Thymus (tissue), 11 donors: ENCODE measurements around the gene PAIP1. TPM values are rescaled to one million over a fixed set of nuclear protein-coding genes. Genes with fewer than 3 reads are reported as not detected.
A peak's percentile ranks its signal among the peaks of the same experiment; 100 is the strongest.

Source experiments
- DNase-seq, 9 donors: peaks; one replicate each; pipeline ENCODE4 v3.0.0-alpha.2; 2013; ENCODE audit warnings: low spot score in 9 of 9, low read depth in 6 of 9, missing footprints in 1 of 9
- H3K27ac ChIP-seq, 2 donors: one replicate each; pipeline ENCODE4 v1.5.1; 2013; ENCODE audit warnings: control low read depth in 1 of 2, low read depth in 1 of 2, low read length in 1 of 2, mild to moderate bottlenecking in 1 of 2, moderate library complexity in 1 of 2
- H3K27me3 ChIP-seq, 2 donors: one replicate each; pipeline ENCODE4 v1.5.1; 2013; ENCODE audit warnings: low read length in 1 of 2; ENCODE audit not compliant: control insufficient read depth in 2 of 2, insufficient read depth in 1 of 2
- H3K36me3 ChIP-seq, 2 donors: one replicate each; pipeline ENCODE4 v1.5.1; 2013; ENCODE audit warnings: low read length in 1 of 2, mild to moderate bottlenecking in 1 of 2, moderate library complexity in 1 of 2; ENCODE audit not compliant: control insufficient read depth in 2 of 2, insufficient read depth in 2 of 2
- H3K4me1 ChIP-seq, 2 donors: one replicate each; pipeline ENCODE4 v1.5.1; 2013; ENCODE audit warnings: low read length in 2 of 2; ENCODE audit not compliant: control insufficient read depth in 2 of 2, insufficient read depth in 2 of 2
- H3K4me3 ChIP-seq, 2 donors: one replicate each; pipeline ENCODE4 v1.5.1; 2013; ENCODE audit warnings: low read length in 2 of 2, control low read depth in 1 of 2, mild to moderate bottlenecking in 1 of 2
- H3K9me3 ChIP-seq, 2 donors: one replicate each; pipeline ENCODE4 v1.5.1; 2013; ENCODE audit warnings: low read length in 1 of 2, mild to moderate bottlenecking in 1 of 2; ENCODE audit not compliant: control insufficient read depth in 2 of 2, insufficient read depth in 1 of 2
- WGBS: extraction: QIAGEN DNeasy Blood & Tissue Kit; methylation state at CpG from one replicate; pipeline ENCODE4 v1.1.7; 2013; 5-methylcytosine and 5-hydroxymethylcytosine counted together
- polyA plus RNA-seq: library from polyadenylated mRNA; stranded (reverse); fragments of 200-250 nt; gene quantifications from one replicate; pipeline ENCODE4 v1.2.3, GENCODE V29; 2013
- total RNA-seq: library from RNA; stranded (reverse); fragments of 120-200 nt; gene quantifications from one replicate; pipeline ENCODE4 v1.2.4, GENCODE V29; 2013
- donor health status: healthy.

Gene PAIP1
- total and polyA plus RNA-seq, 2 donors = 59.2 to 75.8 TPM

DNA sequence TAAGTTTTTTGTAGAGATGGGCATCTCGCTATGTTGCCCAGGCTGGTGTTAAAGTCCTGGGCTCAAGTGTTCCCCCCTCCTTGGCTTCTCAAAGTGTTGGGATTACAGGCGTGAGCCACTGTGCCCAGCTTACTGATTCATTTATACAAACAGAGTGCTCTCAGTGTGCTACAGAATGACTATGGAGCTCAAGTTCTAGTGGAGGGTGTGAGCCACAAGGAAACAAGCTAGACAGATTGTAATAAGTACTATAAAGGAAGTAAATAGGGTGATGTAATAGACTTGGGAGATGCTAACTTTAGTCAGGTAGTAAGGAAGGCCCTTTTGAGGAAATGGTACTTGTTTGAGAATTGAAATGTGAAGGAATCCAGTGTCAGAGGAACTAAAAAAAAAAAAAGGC lies 71.5 kb downstream of the PAIP1 start:
- 100% methylated on average over 2 of the region's 2 CpGs for WGBS

DNA sequence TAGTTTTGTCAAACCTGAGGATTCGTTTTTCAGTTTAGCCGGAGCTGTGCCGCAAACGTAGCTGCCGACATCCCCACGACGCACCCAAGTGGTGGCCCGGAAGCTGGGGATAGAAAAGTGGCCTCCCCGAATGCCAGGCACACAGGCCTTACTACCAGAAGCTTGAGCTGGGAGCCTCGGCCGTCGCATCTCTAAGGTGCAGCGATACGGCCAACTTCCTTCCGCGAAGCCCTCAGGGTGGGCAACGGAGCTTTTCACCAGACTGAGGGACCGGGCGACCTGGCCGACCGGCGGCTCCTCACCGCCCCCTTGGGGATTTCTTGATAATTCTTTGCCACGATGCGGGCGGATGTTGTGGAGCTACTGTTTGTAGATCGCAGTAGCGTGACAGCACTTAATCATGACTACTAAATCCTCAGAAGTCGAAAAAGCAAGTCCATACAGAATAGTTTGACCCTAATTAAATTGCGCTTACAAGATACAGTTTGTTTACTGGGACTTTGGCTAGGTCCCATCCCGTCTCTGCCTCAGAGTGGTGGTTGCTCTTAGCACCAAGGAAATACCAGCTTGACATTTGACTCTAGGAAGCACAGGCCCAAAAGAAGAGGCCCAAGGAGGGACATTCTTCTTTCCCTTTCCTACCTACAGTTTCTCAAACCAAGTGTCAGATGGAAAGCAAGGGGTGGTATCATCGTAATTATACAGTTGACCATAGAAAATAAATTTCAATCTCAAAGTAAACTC lies 72.6 kb downstream of the PAIP1 start:
- H3K9me3 ChIP-seq = no peaks in the 10 kb centered on the region
- peak; percentile 74 to 94 (median 85) for DNase-seq
- 4% methylated on average over 32 of the region's 32 CpGs for WGBS

More for the DNA sequence above, 71.5 kb downstream of the PAIP1 start:
- Histone ChIP-seq H3K4me1 (peaks cover 8 to 11% of the 10 kb centered on the region in 2 donors), H3K4me3 (no peak overlapping the region), H3K9me3 (no peaks in the 10 kb centered on the region), H3K27ac (peak overlapping the region; percentile 53 to 99), H3K36me3 (peaks cover 0 to 8% of the 10 kb centered on the region in 2 donors), H3K27me3 (no peaks in the 10 kb centered on the region)
- peak in 2 of 9 donors; percentile 11 to 41 for DNase-seq

DNA sequence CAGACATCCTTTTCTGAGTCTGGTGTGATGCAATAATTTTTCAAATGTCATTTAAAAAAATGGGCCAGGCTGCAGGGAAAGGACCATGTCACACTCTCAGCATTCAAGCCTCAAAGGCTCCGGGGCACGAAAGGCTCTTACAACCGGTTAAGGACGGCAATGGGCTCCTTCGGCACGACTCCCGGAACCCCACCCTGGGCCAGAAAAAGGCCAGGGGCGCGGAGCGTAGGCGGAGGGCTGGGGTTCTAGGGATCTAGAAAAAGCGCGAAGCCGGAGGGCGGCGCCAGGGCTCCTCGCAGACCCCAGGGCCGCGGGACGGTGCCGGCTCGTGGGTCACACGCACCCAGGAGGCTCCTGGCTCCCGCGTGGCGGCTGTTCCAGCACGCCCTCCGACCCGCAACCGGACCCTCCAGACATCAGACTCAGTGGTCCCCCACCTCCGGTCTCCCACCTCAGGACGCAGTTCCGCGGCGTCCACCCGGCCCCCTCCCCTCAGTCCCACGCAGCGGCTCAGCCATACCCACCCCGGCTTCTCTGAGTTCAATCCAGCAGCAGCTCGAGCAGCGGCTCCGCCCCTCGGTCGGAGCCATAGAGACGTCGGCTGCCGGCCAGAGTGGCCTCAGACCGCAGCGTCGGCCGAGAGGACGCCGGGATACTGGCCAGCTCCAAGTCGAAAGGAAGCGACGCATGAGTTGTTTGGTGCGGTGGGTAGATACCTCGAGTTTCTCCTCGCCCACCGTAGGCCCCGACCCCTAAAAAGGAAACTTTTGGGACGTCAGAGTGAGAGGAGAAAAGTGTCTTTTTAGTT lies 73.4 kb downstream of the PAIP1 start, which contains the start of gene TMEM267:
TMEM267 (minus strand) TSS at position 568 of the 808 bp plus-strand sequence. CDS start 29,896 bp downstream, outside the sequence.
- Histone ChIP-seq H3K4me1 (peaks cover 8 to 11% of the 10 kb centered on the region in 2 donors), H3K4me3 (peak within 1 kb of the TSS; percentile 74 to 86), H3K27ac (peak within 1 kb of the TSS; percentile 99), H3K9me3 (no peaks in the 10 kb centered on the region), H3K36me3 (no peaks in the 10 kb centered on the region), H3K27me3 (no peaks in the 10 kb centered on the region)
- DNase-seq = peak; percentile 73 to 94 (median 86)
- WGBS = under 1% methylated on average over 62 of the region's 62 CpGs

More for the DNA sequence above, 72.6 kb downstream of the PAIP1 start:
- peak overlapping the region; percentile 74 to 86 for H3K4me3 ChIP-seq
- peak overlapping the region; percentile 99 for H3K27ac ChIP-seq
- peaks cover 0 to 6% of the 10 kb centered on the region in 2 donors for H3K36me3 ChIP-seq
- no peaks in the 10 kb centered on the region for H3K27me3 ChIP-seq
- peaks cover 8 to 11% of the 10 kb centered on the region in 2 donors for H3K4me1 ChIP-seq

DNA sequence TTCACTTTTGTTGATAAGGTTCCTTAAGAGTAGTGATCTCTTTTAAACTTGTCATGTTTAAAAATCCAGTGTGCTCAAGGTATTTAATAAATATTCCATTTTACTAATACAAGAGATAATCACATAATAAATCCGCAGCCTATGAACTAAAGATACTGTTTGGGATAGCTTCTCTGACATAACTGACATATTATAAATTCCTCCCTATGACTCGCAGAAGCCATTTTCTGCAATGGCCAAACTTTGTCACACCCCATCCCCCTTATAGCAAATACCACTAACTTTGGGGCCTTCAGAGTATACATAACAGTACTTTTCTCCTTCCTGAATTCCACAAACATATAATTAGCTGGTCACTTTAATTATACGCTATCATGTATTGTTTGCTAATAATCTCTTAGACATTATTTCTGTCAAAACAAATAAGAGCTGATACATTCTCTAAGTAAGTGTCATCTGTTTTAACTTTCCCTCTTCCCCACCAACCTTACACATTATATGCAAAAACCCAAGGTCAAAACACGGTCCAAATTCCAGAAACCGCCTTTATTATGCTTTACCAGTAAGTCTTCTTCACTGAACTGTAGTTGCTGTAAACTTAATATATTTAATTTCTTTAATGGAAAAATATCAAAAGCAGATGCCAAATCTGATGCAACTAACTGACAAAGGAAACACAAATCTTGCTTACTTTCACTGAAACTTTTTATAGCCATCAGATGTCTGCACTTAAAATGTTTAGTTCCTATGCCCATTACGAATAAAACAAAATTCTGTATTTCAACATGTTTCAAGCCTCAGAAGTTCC lies 74.2 kb downstream of the PAIP1 start:
- H3K36me3 ChIP-seq = no peaks in the 10 kb centered on the region
- peak overlapping the region; percentile 74 to 86 for H3K4me3 ChIP-seq
- 68% methylated on average over 6 of the region's 6 CpGs for WGBS
- H3K9me3 ChIP-seq = no peaks in the 10 kb centered on the region
- peak in 1 of 9 donors; percentile 13 for DNase-seq
- peak overlapping the region in 1 of 2 donors; percentile 99 for H3K27ac ChIP-seq
- peaks cover 8 to 11% of the 10 kb centered on the region in 2 donors for H3K4me1 ChIP-seq
- no peaks in the 10 kb centered on the region for H3K27me3 ChIP-seq

Other genes with a start within 250 kb of the PAIP1 start
- gene HMGCS1, start 243.7 kb downstream of the PAIP1 start, total RNA-seq = 20.1 TPM
- gene HMGCS1, start 243.7 kb downstream of the PAIP1 start, polyA plus RNA-seq = 17.8 TPM
- 2.0 TPM for gene CCL28, start 144.7 kb downstream of the PAIP1 start, total RNA-seq
- 6.5 TPM for gene CCL28, start 144.7 kb downstream of the PAIP1 start, polyA plus RNA-seq
- 12.4 TPM for gene TMEM267, start 73.2 kb downstream of the PAIP1 start, total RNA-seq
- gene TMEM267, start 73.2 kb downstream of the PAIP1 start, polyA plus RNA-seq = 20.6 TPM
- 8.2 TPM for gene C5orf34, start 41.9 kb downstream of the PAIP1 start, total RNA-seq
- gene C5orf34, start 41.9 kb downstream of the PAIP1 start, polyA plus RNA-seq = 5.3 TPM
- gene NNT, start 46.1 kb upstream of the PAIP1 start, total RNA-seq = 49.2 TPM
- 30.8 TPM for gene NNT, start 46.1 kb upstream of the PAIP1 start, polyA plus RNA-seq